Mesenchymal stem cell (in vitro differentiated cells and primary cell): ENCODE data around the gene ALG2.
A peak's percentile ranks its signal among the peaks of the same experiment; 100 is the strongest.

ENCODE experiments used
- DNase-seq: peaks from one replicate; pipeline ENCODE4 v3.0.0-alpha.2; 2013
- H2AFZ ChIP-seq: one replicate; pipeline ENCODE4 v1.6.1; 2013; ENCODE audit warnings: low read depth, mild to moderate bottlenecking, control low read depth, inconsistent platforms, low read length, moderate library complexity
- H2AK5ac ChIP-seq: 2 replicates; pipeline ENCODE4 v1.6.1; 2013; ENCODE audit warnings: low read length, moderate library complexity, mild to moderate bottlenecking, inconsistent platforms; ENCODE audit not compliant: severe bottlenecking
- H2BK120ac ChIP-seq: one replicate; pipeline ENCODE4 v1.6.1; 2013; ENCODE audit warnings: low read depth, mild to moderate bottlenecking, inconsistent platforms, low read length, moderate library complexity
- H2BK12ac ChIP-seq, 2 experiments: one replicate each; pipeline ENCODE4 v1.6.1; 2013; ENCODE audit warnings: inconsistent platforms in 2 of 2, low read length in 2 of 2, mild to moderate bottlenecking in 2 of 2, moderate library complexity in 2 of 2, control low read depth in 1 of 2
- H2BK15ac ChIP-seq: one replicate; pipeline ENCODE4 v1.6.1; 2013; ENCODE audit warnings: mild to moderate bottlenecking, low read depth, inconsistent platforms; ENCODE audit not compliant: poor library complexity, severe bottlenecking
- H2BK5ac ChIP-seq: 2 replicates; pipeline ENCODE4 v1.6.1; 2013; ENCODE audit warnings: low read depth, mild to moderate bottlenecking, low read length, control low read depth, inconsistent platforms; ENCODE audit not compliant: poor library complexity, severe bottlenecking
- H3K14ac ChIP-seq, 2 experiments: one replicate each; pipeline ENCODE4 v1.6.1; 2013; ENCODE audit warnings: inconsistent platforms in 2 of 2, low read length in 2 of 2, control low read depth in 1 of 2, mild to moderate bottlenecking in 1 of 2, moderate library complexity in 1 of 2
- H3K18ac ChIP-seq, 2 experiments: one replicate each; pipeline ENCODE4 v1.6.1; 2013; ENCODE audit warnings: inconsistent platforms in 2 of 2, low read length in 2 of 2, control low read depth in 1 of 2, low read depth in 1 of 2, mild to moderate bottlenecking in 1 of 2
- H3K23ac ChIP-seq, 2 experiments: one replicate each; pipeline ENCODE4 v1.6.1; 2013; ENCODE audit warnings: inconsistent platforms in 2 of 2, low read length in 2 of 2, mild to moderate bottlenecking in 2 of 2, moderate library complexity in 2 of 2, control low read depth in 1 of 2
- H3K27ac ChIP-seq: 2 replicates; pipeline ENCODE4 v1.5.1; 2013; ENCODE audit warnings: mild to moderate bottlenecking, moderate library complexity, low read length, control low read depth, inconsistent platforms; ENCODE audit not compliant: poor library complexity, severe bottlenecking
- H3K27me3 ChIP-seq, 2 experiments: 2 replicates each; pipeline versions ENCODE4 v1.6.1 to v1.7.0; 2013; ENCODE audit warnings: low read length in 2 of 2, mild to moderate bottlenecking in 2 of 2, moderate library complexity in 2 of 2, control low read depth in 1 of 2, inconsistent platforms in 1 of 2; ENCODE audit not compliant: control insufficient read depth in 1 of 2, insufficient read depth in 1 of 2
- H3K36me3 ChIP-seq, 2 experiments: 2 replicates each; pipeline versions ENCODE4 v1.6.1 to v1.7.0; 2013; ENCODE audit warnings: low read length in 2 of 2, control low read depth in 1 of 2, inconsistent platforms in 1 of 2, low read depth in 1 of 2, mild to moderate bottlenecking in 1 of 2; ENCODE audit not compliant: insufficient read depth in 2 of 2, control insufficient read depth in 1 of 2
- H3K4ac ChIP-seq, 2 experiments: one replicate each; pipeline ENCODE4 v1.6.1; 2013; ENCODE audit warnings: inconsistent platforms in 2 of 2, low read length in 2 of 2, mild to moderate bottlenecking in 2 of 2, moderate library complexity in 2 of 2, control low read depth in 1 of 2, low read depth in 1 of 2
- H3K4me1 ChIP-seq: 2 replicates; pipeline ENCODE4 v1.6.1; 2013; ENCODE audit warnings: low read depth, low read length, control low read depth; ENCODE audit not compliant: control insufficient read depth, insufficient read depth
- H3K4me2 ChIP-seq: 2 replicates; pipeline ENCODE4 v1.6.1; 2013; ENCODE audit warnings: low read length, mild to moderate bottlenecking, inconsistent platforms; ENCODE audit not compliant: poor library complexity, severe bottlenecking
- H3K4me3 ChIP-seq, 2 experiments: 2 replicates each; pipeline versions ENCODE4 v1.5.1 to v1.7.0; 2013; ENCODE audit warnings: low read length in 2 of 2, mild to moderate bottlenecking in 2 of 2, control low read depth in 1 of 2, low read depth in 1 of 2; ENCODE audit not compliant: insufficient read depth in 1 of 2
- H3K79me1 ChIP-seq: replicated peaks from 2 replicates; pipeline ENCODE4 v1.6.1; 2013; ENCODE audit warnings: mild to moderate bottlenecking, control low read depth, low read length, inconsistent platforms; ENCODE audit not compliant: poor library complexity, severe bottlenecking
- H3K9ac ChIP-seq: 2 replicates; pipeline ENCODE4 v1.7.0; 2013; ENCODE audit warnings: mild to moderate bottlenecking, low read length, moderate library complexity
- H3K9me3 ChIP-seq: 2 replicates; pipeline ENCODE4 v1.7.0; 2013; ENCODE audit warnings: mild to moderate bottlenecking, low read length; ENCODE audit not compliant: control insufficient read depth
- H4K8ac ChIP-seq: one replicate; pipeline ENCODE4 v1.6.1; 2013; ENCODE audit warnings: inconsistent platforms, mild to moderate bottlenecking, low read length, moderate library complexity
- H4K91ac ChIP-seq: one replicate; pipeline ENCODE4 v1.6.1; 2013; ENCODE audit warnings: mild to moderate bottlenecking, low read length, inconsistent platforms
- WGBS: methylation state at CpG from one replicate; pipeline ENCODE4 v1.1.7; 2013; ENCODE audit warnings: mixed read lengths; 5-methylcytosine and 5-hydroxymethylcytosine counted together

The ALG2 gene

DNA sequence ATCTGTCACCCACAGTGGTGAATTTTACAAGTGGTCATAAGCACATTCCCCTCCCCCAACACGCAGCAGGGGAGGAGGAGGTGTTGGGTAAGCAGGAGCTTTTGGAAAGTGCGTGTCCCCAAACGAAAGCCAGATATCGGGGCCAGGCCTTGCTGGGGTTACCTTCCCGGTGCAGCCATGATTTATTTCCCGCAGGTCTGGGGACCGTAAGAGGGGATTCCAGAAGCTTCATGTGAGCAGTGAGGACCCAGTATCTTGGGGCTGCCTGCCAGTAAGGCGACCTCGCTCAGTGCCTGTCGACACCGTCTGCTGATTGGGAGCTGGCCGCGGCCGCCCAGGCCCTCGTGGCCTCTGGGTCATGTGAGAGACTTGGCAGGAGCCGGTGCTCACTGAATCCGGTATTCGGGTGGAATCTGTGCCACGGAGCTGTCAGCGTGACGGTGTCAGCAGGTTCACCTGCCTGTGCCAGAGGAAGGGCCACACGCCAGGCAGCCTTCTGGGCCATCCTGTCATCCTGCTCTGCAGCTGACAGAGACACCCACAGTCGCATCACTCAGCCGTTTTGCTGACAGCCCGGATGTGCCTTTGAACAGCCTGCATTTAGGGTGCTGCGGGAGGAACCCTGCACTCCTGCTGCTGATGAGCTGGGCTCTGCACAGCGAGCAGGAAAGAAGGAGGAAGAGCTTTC lies 37.6 kb upstream of the ALG2 start:
- H2AK5ac ChIP-seq: no peak overlapping the region
- no peak overlapping the region for H3K23ac ChIP-seq
- WGBS: 65% methylated on average over 27 of the region's 27 CpGs
- H3K4me3 ChIP-seq: peak overlapping the region in 1 of 2 experiments; percentile 71
- H3K9ac ChIP-seq: peak overlapping the region; percentile 91
- no peak overlapping the region for H2BK15ac ChIP-seq
- no peak overlapping the region for H4K91ac ChIP-seq
- no peak overlapping the region for H2BK5ac ChIP-seq
- H3K79me1 ChIP-seq: no peaks in the 10 kb centered on the region
- no peaks in the 10 kb centered on the region for H3K9me3 ChIP-seq
- peaks cover 7% of the 10 kb centered on the region for H3K4me1 ChIP-seq
- H4K8ac ChIP-seq: no peak overlapping the region
- H3K18ac ChIP-seq: no peak overlapping the region
- no peaks in the 10 kb centered on the region for H3K36me3 ChIP-seq
- no peak for DNase-seq
- peak overlapping the region; percentile 37 for H3K27ac ChIP-seq
- H3K27me3 ChIP-seq: no peaks in the 10 kb centered on the region
- H3K14ac ChIP-seq: no peak overlapping the region
- H2AFZ ChIP-seq: peak overlapping the region; percentile 6
- H2BK12ac ChIP-seq: no peak overlapping the region
- no peak overlapping the region for H3K4ac ChIP-seq
- no peak overlapping the region for H2BK120ac ChIP-seq
- peak overlapping the region; percentile 32 for H3K4me2 ChIP-seq

DNA sequence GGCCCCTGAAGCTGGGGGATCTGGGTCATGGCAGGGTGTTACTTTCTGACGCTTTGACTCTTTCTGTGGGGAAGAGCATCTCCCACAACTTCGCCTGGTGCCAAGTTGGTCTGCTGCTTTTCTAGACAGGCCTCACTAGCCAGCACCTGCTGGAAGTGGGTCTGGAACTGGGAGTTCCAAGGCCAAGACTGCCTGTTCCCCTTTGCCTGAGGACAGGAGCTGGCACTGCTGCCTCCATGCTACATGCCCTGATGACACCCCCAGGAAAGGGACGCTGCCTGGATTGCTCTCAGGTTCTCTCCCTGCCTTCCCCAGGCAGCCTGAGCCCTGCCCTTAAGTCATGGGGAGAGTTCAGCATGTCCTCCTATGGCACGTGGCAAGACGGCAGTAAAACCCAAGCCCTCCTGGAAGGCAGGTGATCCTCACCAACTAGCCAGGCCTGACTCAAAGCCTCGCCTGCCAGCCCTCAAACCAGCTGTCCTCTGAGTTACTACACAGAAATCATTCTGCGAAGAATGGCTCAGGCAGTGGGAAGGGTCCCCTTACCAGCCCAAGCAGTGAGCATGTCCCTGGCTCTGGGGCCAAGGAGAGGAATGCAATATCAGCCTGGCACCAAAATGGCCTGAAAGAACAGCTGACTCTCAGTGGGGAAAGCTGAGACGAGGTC lies 36.1 kb upstream of the ALG2 start:
- H3K4ac ChIP-seq: no peak overlapping the region
- no peak overlapping the region for H3K14ac ChIP-seq
- H3K23ac ChIP-seq: no peak overlapping the region
- no peak overlapping the region for H3K18ac ChIP-seq
- H3K27ac ChIP-seq: no peak overlapping the region
- H3K27me3 ChIP-seq: no peaks in the 10 kb centered on the region
- H3K79me1 ChIP-seq: no peaks in the 10 kb centered on the region
- no peaks in the 10 kb centered on the region for H3K36me3 ChIP-seq
- no peak overlapping the region for H3K4me2 ChIP-seq
- DNase-seq: no peak
- no peak overlapping the region for H2AFZ ChIP-seq
- no peak overlapping the region for H2AK5ac ChIP-seq
- no peak overlapping the region for H3K4me3 ChIP-seq
- no peak overlapping the region for H3K9ac ChIP-seq
- H2BK12ac ChIP-seq: no peak overlapping the region
- 92% methylated on average over 8 of the region's 8 CpGs for WGBS
- no peak overlapping the region for H4K8ac ChIP-seq
- no peak overlapping the region for H2BK15ac ChIP-seq
- H4K91ac ChIP-seq: no peak overlapping the region
- no peak overlapping the region for H2BK5ac ChIP-seq
- no peak overlapping the region for H2BK120ac ChIP-seq
- peaks cover 9% of the 10 kb centered on the region for H3K4me1 ChIP-seq
- no peaks in the 10 kb centered on the region for H3K9me3 ChIP-seq

DNA sequence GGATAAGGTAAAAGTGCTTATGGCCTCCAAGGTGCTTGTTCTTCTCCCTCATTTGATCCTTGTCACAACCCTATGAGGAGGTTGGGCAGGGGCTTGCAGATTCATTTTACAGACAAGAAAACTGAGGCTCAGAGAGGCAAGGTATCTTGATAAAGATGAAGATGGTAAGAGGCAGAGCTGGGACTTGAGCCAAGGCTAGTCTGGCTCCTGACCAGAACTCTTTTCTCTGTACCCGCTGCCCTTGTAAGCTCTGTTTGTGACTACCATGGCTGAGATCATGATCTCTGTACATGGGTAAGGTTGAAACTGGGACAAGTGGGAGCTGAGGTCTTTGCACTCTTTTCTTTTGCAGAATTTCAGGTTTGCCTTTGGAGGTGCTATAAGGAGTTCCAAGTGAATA lies 33.9 kb upstream of the ALG2 start:
- no peak for DNase-seq
- Histone ChIP-seq H3K27me3 (no peaks in the 10 kb centered on the region), H2BK12ac (no peak overlapping the region), H3K79me1 (no peaks in the 10 kb centered on the region), H3K9ac (no peak overlapping the region), H3K14ac (no peak overlapping the region), H3K9me3 (no peaks in the 10 kb centered on the region), H2BK5ac (no peak overlapping the region), H4K91ac (no peak overlapping the region), H2AK5ac (no peak overlapping the region), H2BK15ac (no peak overlapping the region), H3K36me3 (no peaks in the 10 kb centered on the region), H4K8ac (no peak overlapping the region), H3K23ac (no peak overlapping the region), H3K18ac (no peak overlapping the region), H2BK120ac (no peak overlapping the region), H2AFZ (no peak overlapping the region), H3K4me2 (no peak overlapping the region), H3K4me1 (peaks cover 9% of the 10 kb centered on the region), H3K27ac (no peak overlapping the region), H3K4ac (no peak overlapping the region), H3K4me3 (no peak overlapping the region)
- WGBS: 100% methylated on average over 1 of the region's 1 CpG

DNA sequence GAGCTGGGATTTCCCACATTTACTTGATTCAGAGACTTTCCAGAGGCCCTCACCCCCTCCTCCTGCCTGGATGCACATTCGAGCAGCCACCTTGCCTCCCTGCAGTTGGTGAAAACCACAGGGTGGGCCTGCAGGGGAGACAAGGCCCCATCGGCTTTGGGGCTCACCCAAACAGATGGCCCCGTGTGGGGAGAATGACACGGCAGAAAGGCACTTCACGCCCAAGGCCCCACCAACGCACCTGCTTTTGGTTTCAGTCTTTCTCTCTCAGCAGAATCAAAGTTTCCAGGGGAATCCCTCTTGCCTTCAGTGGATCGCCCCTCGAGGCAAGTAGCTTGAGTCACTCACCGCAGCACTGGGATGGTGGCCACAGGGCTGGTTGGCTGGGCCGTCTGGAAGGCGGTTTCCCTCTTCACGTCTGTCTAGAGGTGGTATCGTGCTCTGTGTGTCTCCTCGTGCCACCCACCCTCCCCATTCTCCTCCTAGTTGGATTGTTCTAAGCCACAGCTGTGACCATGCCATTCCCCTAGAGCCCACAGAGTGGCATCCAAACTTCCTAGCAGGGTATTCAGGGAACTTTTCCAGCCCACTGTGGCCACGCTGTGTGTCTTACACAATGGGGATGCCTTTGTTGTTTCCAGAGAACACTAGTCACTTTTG lies 32.2 kb upstream of the ALG2 start:
- no peak overlapping the region for H3K4me3 ChIP-seq

More for the DNA sequence above, 32.2 kb upstream of the ALG2 start:
- H2BK5ac ChIP-seq: no peak overlapping the region
- H2BK120ac ChIP-seq: no peak overlapping the region
- no peaks in the 10 kb centered on the region for H3K79me1 ChIP-seq
- H2AFZ ChIP-seq: no peak overlapping the region
- 90% methylated on average over 15 of the region's 15 CpGs for WGBS
- peak overlapping the region in 1 of 2 experiments; percentile 79 for H3K14ac ChIP-seq
- no peaks in the 10 kb centered on the region for H3K9me3 ChIP-seq
- no peak overlapping the region for H2BK12ac ChIP-seq
- H3K27ac ChIP-seq: no peak overlapping the region
- no peak overlapping the region for H3K4me2 ChIP-seq
- no peak overlapping the region for H3K18ac ChIP-seq
- DNase-seq: no peak
- no peak overlapping the region for H3K4ac ChIP-seq
- H2AK5ac ChIP-seq: no peak overlapping the region
- peaks cover 6% of the 10 kb centered on the region for H3K4me1 ChIP-seq
- H4K8ac ChIP-seq: no peak overlapping the region
- no peaks in the 10 kb centered on the region for H3K36me3 ChIP-seq
- no peak overlapping the region for H2BK15ac ChIP-seq
- H3K27me3 ChIP-seq: no peaks in the 10 kb centered on the region
- no peak overlapping the region for H4K91ac ChIP-seq
- no peak overlapping the region for H3K9ac ChIP-seq
- H3K23ac ChIP-seq: no peak overlapping the region
